SK-N-SH (cell line): Measurements from ENCODE around the gene DDAH1.

Experiments
- EP300 ChIP-seq, 2 experiments: IDR thresholded peaks; 2 replicates each; pipeline versions ENCODE4 v1.4.0 to v1.6.1; 2012; ENCODE audit warnings: borderline replicate concordance in 1 of 2, low read depth in 1 of 2, low read length in 1 of 2
- EZH2phosphoT487 ChIP-seq: fragments of 200-600 bp; sonication (generic); IDR thresholded peaks from 2 replicates; pipeline ENCODE4 v1.6.1; 2017; ENCODE audit warnings: low read depth, mixed run types, mild to moderate bottlenecking, antibody characterized with exemption, moderate library complexity, borderline replicate concordance
- GABPA ChIP-seq: IDR thresholded peaks from 2 replicates; pipeline ENCODE4 v1.4.0; 2012; ENCODE audit warnings: low read depth, mild to moderate bottlenecking
- MXI1 ChIP-seq: IDR thresholded peaks from 2 replicates; pipeline ENCODE4 v1.6.1; 2012; ENCODE audit warnings: mild to moderate bottlenecking, low read depth, low read length, improper control_type of control experiment
- TF ChIP-seq, protein P1 (sequence below): fragments of 200-600 bp; sonication (generic); IDR thresholded peaks from 2 replicates; pipeline ENCODE4 v1.6.1; 2017; ENCODE audit warnings: antibody characterized with exemption, mild to moderate bottlenecking, moderate library complexity
- TF ChIP-seq, protein P2 (sequence below): fragments of 150-350 bp; IDR thresholded peaks from 2 replicates; pipeline ENCODE4 v1.6.1; 2017; ENCODE audit warnings: antibody characterized with exemption, low read length, low read depth, borderline replicate concordance

DNA sequence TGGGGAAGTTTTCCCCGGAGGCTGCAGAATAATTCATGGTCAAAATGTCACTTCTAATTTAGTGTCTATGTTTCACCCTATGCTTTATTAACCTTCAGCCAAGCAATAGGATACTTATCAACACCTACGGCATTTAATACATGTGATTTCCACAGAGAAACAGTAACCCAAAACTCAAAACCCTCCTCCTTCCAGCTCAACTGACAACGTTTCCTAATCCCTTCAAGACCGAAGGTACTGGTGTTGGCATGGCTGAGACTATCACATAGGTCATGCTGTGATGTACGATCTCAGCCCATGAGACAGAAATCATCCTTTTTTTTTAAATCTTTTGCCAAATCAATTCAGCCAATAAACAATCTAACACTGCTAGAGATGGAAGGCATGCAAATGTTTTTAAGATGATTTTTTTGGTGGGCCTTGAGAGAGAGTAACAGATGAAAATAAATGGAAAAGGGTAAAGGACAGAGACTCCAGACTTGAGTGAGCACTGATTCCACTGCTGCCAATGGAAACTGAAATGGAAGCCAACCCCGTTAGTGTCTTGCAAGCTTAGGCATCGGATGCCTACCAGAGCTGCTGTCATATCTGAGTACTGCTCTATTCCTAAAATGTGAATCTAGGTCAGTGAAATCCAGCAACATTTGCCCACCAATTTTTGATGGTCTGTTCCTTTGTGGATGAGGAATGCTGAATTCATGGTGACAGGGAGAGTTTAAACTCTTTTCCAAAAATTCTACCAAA is 125.1 kb downstream of the DDAH1 start:
- no peak for TF ChIP-seq EP300 (IDR thresholded peaks at IDR 0.05; ENCODE audit: borderline replicate concordance in 1 of 2, low read depth in 1 of 2, low read length in 1 of 2)
- no peak for TF ChIP-seq MXI1
- no peak for TF ChIP-seq GABPA
- no peak for TF ChIP-seq EZH2phosphoT487
- TF ChIP-seq, protein P1, sequence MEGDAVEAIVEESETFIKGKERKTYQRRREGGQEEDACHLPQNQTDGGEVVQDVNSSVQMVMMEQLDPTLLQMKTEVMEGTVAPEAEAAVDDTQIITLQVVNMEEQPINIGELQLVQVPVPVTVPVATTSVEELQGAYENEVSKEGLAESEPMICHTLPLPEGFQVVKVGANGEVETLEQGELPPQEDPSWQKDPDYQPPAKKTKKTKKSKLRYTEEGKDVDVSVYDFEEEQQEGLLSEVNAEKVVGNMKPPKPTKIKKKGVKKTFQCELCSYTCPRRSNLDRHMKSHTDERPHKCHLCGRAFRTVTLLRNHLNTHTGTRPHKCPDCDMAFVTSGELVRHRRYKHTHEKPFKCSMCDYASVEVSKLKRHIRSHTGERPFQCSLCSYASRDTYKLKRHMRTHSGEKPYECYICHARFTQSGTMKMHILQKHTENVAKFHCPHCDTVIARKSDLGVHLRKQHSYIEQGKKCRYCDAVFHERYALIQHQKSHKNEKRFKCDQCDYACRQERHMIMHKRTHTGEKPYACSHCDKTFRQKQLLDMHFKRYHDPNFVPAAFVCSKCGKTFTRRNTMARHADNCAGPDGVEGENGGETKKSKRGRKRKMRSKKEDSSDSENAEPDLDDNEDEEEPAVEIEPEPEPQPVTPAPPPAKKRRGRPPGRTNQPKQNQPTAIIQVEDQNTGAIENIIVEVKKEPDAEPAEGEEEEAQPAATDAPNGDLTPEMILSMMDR = no peak
- TF ChIP-seq, protein P2, sequence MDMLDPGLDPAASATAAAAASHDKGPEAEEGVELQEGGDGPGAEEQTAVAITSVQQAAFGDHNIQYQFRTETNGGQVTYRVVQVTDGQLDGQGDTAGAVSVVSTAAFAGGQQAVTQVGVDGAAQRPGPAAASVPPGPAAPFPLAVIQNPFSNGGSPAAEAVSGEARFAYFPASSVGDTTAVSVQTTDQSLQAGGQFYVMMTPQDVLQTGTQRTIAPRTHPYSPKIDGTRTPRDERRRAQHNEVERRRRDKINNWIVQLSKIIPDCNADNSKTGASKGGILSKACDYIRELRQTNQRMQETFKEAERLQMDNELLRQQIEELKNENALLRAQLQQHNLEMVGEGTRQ = no peak
